ENCODE results near the gene ZNF81. TPM values are rescaled to one million over a fixed set of nuclear protein-coding genes. Genes with fewer than 3 reads are reported as not detected.

Gene ZNF81
- total and polyA plus RNA-seq, 10 donors: 1.2 to 17.1 (median 12.9) TPM

DNA sequence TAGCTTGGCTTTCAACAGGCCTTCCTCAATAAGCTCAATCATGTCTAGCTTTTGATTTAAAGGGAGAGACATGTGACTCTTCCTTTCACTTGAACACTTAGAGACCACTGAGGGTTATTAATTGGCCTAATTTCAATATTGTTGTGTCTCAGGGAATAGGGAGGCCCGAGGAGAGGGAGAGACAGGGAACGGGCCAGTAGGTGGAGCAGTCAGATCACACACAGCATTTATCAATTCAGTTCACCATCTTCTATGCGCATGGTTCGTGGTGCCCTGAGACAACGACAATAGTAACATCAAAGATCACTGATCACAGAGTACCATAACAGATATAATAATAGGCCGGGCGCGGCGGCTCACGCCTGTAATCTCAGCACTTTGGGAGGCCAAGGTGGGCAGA is 17.8 kb downstream of the ZNF81 start:
- no peak for DNase-seq
- intact Hi-C loops (cut with DNase I; ENCODE audit: low total_unique reads): no loop called here
- TF ChIP-seq, protein P1, sequence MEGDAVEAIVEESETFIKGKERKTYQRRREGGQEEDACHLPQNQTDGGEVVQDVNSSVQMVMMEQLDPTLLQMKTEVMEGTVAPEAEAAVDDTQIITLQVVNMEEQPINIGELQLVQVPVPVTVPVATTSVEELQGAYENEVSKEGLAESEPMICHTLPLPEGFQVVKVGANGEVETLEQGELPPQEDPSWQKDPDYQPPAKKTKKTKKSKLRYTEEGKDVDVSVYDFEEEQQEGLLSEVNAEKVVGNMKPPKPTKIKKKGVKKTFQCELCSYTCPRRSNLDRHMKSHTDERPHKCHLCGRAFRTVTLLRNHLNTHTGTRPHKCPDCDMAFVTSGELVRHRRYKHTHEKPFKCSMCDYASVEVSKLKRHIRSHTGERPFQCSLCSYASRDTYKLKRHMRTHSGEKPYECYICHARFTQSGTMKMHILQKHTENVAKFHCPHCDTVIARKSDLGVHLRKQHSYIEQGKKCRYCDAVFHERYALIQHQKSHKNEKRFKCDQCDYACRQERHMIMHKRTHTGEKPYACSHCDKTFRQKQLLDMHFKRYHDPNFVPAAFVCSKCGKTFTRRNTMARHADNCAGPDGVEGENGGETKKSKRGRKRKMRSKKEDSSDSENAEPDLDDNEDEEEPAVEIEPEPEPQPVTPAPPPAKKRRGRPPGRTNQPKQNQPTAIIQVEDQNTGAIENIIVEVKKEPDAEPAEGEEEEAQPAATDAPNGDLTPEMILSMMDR (IDR thresholded peaks at IDR 0.05 in 8 of 11, conservative IDR thresholded peaks at IDR 0.05 in 3 of 11): peak in 9 of 11 experiments; percentile 13 to 57 (median 44)
- TF ChIP-seq POLR2A (IDR thresholded peaks at IDR 0.05): no peak
- TF ChIP-seq POLR2AphosphoS5 (IDR thresholded peaks at IDR 0.05): no peak
- Histone ChIP-seq H3K9me3 (no peaks in the 10 kb centered on the region), H3K4me3 (no peak overlapping the region), H3K4me1 (no peaks in the 10 kb centered on the region), H3K27me3 (replicated peaks in 1 of 7) (no peaks in the 10 kb centered on the region), H3K36me3 (peaks cover 0 to 23% (median 0%) of the 10 kb centered on the region in 6 donors), H3K27ac (no peak overlapping the region)
- WGBS, 5 donors: 64 to 69% (median 65%) methylated on average over 10 of the region's 10 CpGs

DNA sequence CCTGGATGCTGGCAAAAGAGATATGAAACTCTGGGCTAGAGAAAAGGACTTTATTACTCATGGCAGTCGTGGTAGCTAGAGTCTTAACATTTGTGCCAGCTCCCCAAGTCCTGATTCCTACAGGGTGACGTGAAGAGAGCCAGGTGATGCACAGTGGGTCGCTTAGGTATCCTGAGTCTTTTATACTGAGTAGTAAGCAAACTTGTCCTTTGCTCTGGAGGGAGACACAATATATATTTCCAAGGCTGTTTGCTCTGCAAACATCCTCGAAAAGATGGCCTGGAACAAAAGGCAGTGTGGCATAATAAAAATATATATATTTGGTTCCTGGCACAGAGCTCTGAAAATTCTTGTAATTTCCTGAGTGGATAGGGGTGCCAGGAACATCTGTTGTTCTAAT is 23.0 kb downstream of the ZNF81 start:
- Histone ChIP-seq H3K27ac (no peak overlapping the region), H3K36me3 (peaks cover 0 to 29% (median 0%) of the 10 kb centered on the region in 6 donors), H3K4me1 (no peaks in the 10 kb centered on the region), H3K9me3 (no peaks in the 10 kb centered on the region), H3K4me3 (no peak overlapping the region), H3K27me3 (replicated peaks in 1 of 7) (no peaks in the 10 kb centered on the region)
- DNase-seq: no peak
- intact Hi-C loops (cut with DNase I; ENCODE audit: low total_unique reads): no loop called here
- 52 to 93% (median 58%) methylated on average over 4 of the region's 4 CpGs for WGBS, 5 donors
- TF ChIP-seq, protein P1 (IDR thresholded peaks at IDR 0.05 in 8 of 11, conservative IDR thresholded peaks at IDR 0.05 in 3 of 11): no peak
- TF ChIP-seq POLR2AphosphoS5 (IDR thresholded peaks at IDR 0.05) (no peak), POLR2A (IDR thresholded peaks at IDR 0.05) (no peak)

DNA sequence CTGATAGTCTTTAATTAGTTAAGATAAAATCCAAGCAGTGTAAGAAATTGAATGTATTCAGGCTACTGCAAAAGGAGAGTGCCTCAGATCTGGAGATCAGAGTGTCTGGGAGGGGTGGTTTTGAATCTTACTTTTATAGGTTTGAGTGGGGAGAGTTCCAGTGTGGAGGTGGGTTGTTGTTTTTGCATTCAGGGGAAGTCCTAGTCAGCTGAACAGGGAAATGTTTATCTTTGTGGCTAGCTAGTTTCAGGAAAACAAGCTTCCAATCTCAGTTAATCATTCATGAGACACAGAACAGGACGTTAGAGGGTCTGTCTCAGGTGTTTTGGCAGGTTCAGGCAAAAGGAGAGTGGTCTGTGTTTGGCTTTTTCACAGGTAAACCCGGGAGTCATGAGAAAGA is 26.0 kb downstream of the ZNF81 start:
- WGBS, 5 donors: 35 to 56% (median 50%) methylated on average over 2 of the region's 2 CpGs
- H3K27me3 ChIP-seq (replicated peaks in 1 of 7): no peaks in the 10 kb centered on the region
- no peak overlapping the region for H3K4me3 ChIP-seq
- no peak overlapping the region for H3K27ac ChIP-seq
- no peaks in the 10 kb centered on the region for H3K4me1 ChIP-seq
- no peaks in the 10 kb centered on the region for H3K9me3 ChIP-seq
- no peak for DNase-seq
- intact Hi-C loops (cut with DNase I; ENCODE audit: low total_unique reads): no loop called here
- peaks cover 0 to 44% (median 0%) of the 10 kb centered on the region in 6 donors for H3K36me3 ChIP-seq
- TF ChIP-seq POLR2A (IDR thresholded peaks at IDR 0.05) (no peak), POLR2AphosphoS5 (IDR thresholded peaks at IDR 0.05) (no peak)
- TF ChIP-seq, protein P1 (IDR thresholded peaks at IDR 0.05 in 8 of 11, conservative IDR thresholded peaks at IDR 0.05 in 3 of 11): no peak

DNA sequence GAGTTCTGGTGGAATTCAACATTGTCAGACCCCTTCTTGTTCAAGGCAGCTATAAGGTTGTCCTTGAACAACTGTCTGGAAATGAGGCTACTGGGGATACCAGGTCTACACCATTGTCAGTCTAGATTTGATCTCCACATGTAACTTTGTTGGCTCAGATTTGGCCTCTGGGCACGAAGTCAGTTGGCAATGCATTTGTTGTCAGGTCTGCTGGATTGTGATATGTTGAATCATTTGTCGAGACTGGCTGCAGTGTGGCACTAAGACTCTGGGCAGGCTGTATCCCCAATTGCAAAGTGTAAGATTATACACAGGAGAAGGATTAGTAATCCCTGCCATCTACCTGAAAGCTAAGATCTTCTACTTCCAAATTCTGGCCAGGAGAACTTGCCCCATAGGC is 26.5 kb downstream of the ZNF81 start:
- no peak overlapping the region for H3K27ac ChIP-seq
- WGBS, 5 donors: 71 to 100% (median 91%) methylated on average over 2 of the region's 2 CpGs; no CpG with 5 or more reads in 1 of the 5 donors
- intact Hi-C loops (cut with DNase I; ENCODE audit: low total_unique reads): no loop called here
- peaks cover 0 to 44% (median 0%) of the 10 kb centered on the region in 6 donors for H3K36me3 ChIP-seq
- no peaks in the 10 kb centered on the region for H3K4me1 ChIP-seq
- DNase-seq: no peak
- no peak overlapping the region for H3K4me3 ChIP-seq
- H3K9me3 ChIP-seq: no peaks in the 10 kb centered on the region
- TF ChIP-seq, protein P1 (IDR thresholded peaks at IDR 0.05 in 8 of 11, conservative IDR thresholded peaks at IDR 0.05 in 3 of 11): no peak
- no peak for TF ChIP-seq POLR2AphosphoS5 (IDR thresholded peaks at IDR 0.05)
- TF ChIP-seq POLR2A (IDR thresholded peaks at IDR 0.05): no peak
- no peaks in the 10 kb centered on the region for H3K27me3 ChIP-seq (replicated peaks in 1 of 7)

Data from spleen (tissue), 11 donors.